Suprapubic skin (tissue), 4 donors: Measurements from ENCODE around the gene TEKT3. TPM values are rescaled to one million over a fixed set of nuclear protein-coding genes. Genes with fewer than 3 reads are reported as not detected.

ENCODE experiments used
- DNase-seq, 2 donors: peaks; one replicate each; pipeline ENCODE4 v3.0.0-alpha.2; 2019; ENCODE audit warnings: low spot score in 2 of 2
- H3K27ac ChIP-seq: fragments of 200-600 bp; sonication (generic); one replicate; pipeline ENCODE4 v1.5.1; 2019
- H3K27me3 ChIP-seq: fragments of 200-600 bp; sonication (generic); one replicate; pipeline ENCODE4 v1.5.1; 2019
- H3K36me3 ChIP-seq: fragments of 200-600 bp; sonication (generic); one replicate; pipeline ENCODE4 v1.5.1; 2019
- H3K4me1 ChIP-seq: fragments of 200-600 bp; sonication (generic); one replicate; pipeline ENCODE4 v1.5.1; 2019
- H3K4me3 ChIP-seq: fragments of 200-600 bp; sonication (generic); one replicate; pipeline ENCODE4 v1.5.1; 2019; ENCODE audit warnings: mild to moderate bottlenecking
- H3K9me3 ChIP-seq: fragments of 200-600 bp; sonication (generic); one replicate; pipeline ENCODE4 v1.5.1; 2019
- CTCF ChIP-seq, 2 donors: fragments of 200-600 bp in 1 of 2; fragments of 450-650 bp in 1 of 2; sonication (generic) in 1 of 2; IDR thresholded peaks; one replicate each; pipeline ENCODE4 v1.5.1; 2016 to 2019; ENCODE audit warnings: antibody characterized with exemption in 2 of 2, mild to moderate bottlenecking in 1 of 2, moderate library complexity in 1 of 2
- EP300 ChIP-seq: sonication (generic); formaldehyde crosslinking; IDR thresholded peaks from one replicate; pipeline ENCODE4 v1.6.1; 2017; ENCODE audit warnings: antibody characterized with exemption
- POLR2A ChIP-seq, 2 donors: fragments of 450-650 bp; IDR thresholded peaks; one replicate each; pipeline ENCODE4 v1.6.1; 2017; ENCODE audit warnings: antibody characterized with exemption in 2 of 2, mild to moderate bottlenecking in 2 of 2, moderate library complexity in 2 of 2
- POLR2AphosphoS5 ChIP-seq, 3 donors: sonication (generic); formaldehyde crosslinking; IDR thresholded peaks; one replicate each; pipeline ENCODE4 v1.6.1; 2017; ENCODE audit warnings: antibody characterized with exemption in 3 of 3
- WGBS: methylation state at CpG from one replicate; pipeline ENCODE4 v1.1.5; 2018; 5-methylcytosine and 5-hydroxymethylcytosine counted together
- total RNA-seq, 4 donors: library from RNA; depleted of rRNA; stranded (reverse); fragments of >200 nt; gene quantifications; one replicate each; pipeline ENCODE4 v1.1.0, GENCODE V29; 2016

The TEKT3 gene
- total RNA-seq, 4 donors from 2014 or later = not detected

- TF ChIP-seq POLR2AphosphoS5 (IDR thresholded peaks at IDR 0.05) (no peak), CTCF (IDR thresholded peaks at IDR 0.05) (no peak), POLR2A (IDR thresholded peaks at IDR 0.05) (no peak), EP300 (no peak)
- no peak overlapping the region for H3K27ac ChIP-seq
- 47% methylated on average over 3 of the region's 3 CpGs for WGBS
- H3K27me3 ChIP-seq = no peaks in the 10 kb centered on the region
- H3K4me1 ChIP-seq = no peaks in the 10 kb centered on the region
- DNase-seq = no peak
- H3K36me3 ChIP-seq = no peaks in the 10 kb centered on the region
- H3K4me3 ChIP-seq = no peak overlapping the region
- H3K9me3 ChIP-seq = no peaks in the 10 kb centered on the region
Measured at GRCh38 chr17:15303268-15303667, 38.1 kb downstream of the TEKT3 start.

GRCh38 chr17:15301845-15302244 is 39.6 kb downstream of the TEKT3 start:
- H3K4me1 ChIP-seq = no peaks in the 10 kb centered on the region
- H3K27ac ChIP-seq = no peak overlapping the region
- WGBS = 95% methylated on average over 6 of the region's 6 CpGs
- no peak for DNase-seq
- H3K4me3 ChIP-seq = no peak overlapping the region
- no peaks in the 10 kb centered on the region for H3K27me3 ChIP-seq
- H3K9me3 ChIP-seq = no peaks in the 10 kb centered on the region
- H3K36me3 ChIP-seq = no peaks in the 10 kb centered on the region
- no peak for TF ChIP-seq CTCF (IDR thresholded peaks at IDR 0.05)
- no peak for TF ChIP-seq POLR2AphosphoS5 (IDR thresholded peaks at IDR 0.05)
- TF ChIP-seq EP300 = no peak
- TF ChIP-seq POLR2A (IDR thresholded peaks at IDR 0.05) = no peak

- no peaks in the 10 kb centered on the region for H3K27me3 ChIP-seq
- H3K36me3 ChIP-seq = no peaks in the 10 kb centered on the region
- no peak overlapping the region for H3K27ac ChIP-seq
- H3K4me3 ChIP-seq = no peak overlapping the region
- H3K9me3 ChIP-seq = no peaks in the 10 kb centered on the region
- no peak for DNase-seq
- no peaks in the 10 kb centered on the region for H3K4me1 ChIP-seq
- TF ChIP-seq POLR2A (IDR thresholded peaks at IDR 0.05) (no peak), EP300 (no peak), POLR2AphosphoS5 (IDR thresholded peaks at IDR 0.05) (no peak), CTCF (IDR thresholded peaks at IDR 0.05) (no peak)
- WGBS = 92% methylated on average over 5 of the region's 5 CpGs
Measured at GRCh38 chr17:15298176-15298575, 43.2 kb downstream of the TEKT3 start.

GRCh38 chr17:15293558-15293957 is 47.8 kb downstream of the TEKT3 start:
- no peaks in the 10 kb centered on the region for H3K9me3 ChIP-seq

More at GRCh38 chr17:15293558-15293957, 47.8 kb downstream of the TEKT3 start:
- 83% methylated on average over 3 of the region's 3 CpGs for WGBS
- no peak for TF ChIP-seq POLR2AphosphoS5 (IDR thresholded peaks at IDR 0.05)
- TF ChIP-seq POLR2A (IDR thresholded peaks at IDR 0.05) = no peak
- no peak for TF ChIP-seq CTCF (IDR thresholded peaks at IDR 0.05)
- no peak for TF ChIP-seq EP300
- Histone ChIP-seq H3K4me3 (no peak overlapping the region), H3K27ac (no peak overlapping the region), H3K4me1 (peaks cover 6% of the 10 kb centered on the region), H3K27me3 (no peaks in the 10 kb centered on the region), H3K36me3 (no peaks in the 10 kb centered on the region)
- no peak for DNase-seq
